ENCODE results near the gene DBH. TPM values are rescaled to one million over a fixed set of nuclear protein-coding genes. Genes with fewer than 3 reads are reported as not detected.

Gene DBH
- under 1 TPM in 1 of 4 donors, not detected in 3; 0.19 TPM for total RNA-seq

DNA sequence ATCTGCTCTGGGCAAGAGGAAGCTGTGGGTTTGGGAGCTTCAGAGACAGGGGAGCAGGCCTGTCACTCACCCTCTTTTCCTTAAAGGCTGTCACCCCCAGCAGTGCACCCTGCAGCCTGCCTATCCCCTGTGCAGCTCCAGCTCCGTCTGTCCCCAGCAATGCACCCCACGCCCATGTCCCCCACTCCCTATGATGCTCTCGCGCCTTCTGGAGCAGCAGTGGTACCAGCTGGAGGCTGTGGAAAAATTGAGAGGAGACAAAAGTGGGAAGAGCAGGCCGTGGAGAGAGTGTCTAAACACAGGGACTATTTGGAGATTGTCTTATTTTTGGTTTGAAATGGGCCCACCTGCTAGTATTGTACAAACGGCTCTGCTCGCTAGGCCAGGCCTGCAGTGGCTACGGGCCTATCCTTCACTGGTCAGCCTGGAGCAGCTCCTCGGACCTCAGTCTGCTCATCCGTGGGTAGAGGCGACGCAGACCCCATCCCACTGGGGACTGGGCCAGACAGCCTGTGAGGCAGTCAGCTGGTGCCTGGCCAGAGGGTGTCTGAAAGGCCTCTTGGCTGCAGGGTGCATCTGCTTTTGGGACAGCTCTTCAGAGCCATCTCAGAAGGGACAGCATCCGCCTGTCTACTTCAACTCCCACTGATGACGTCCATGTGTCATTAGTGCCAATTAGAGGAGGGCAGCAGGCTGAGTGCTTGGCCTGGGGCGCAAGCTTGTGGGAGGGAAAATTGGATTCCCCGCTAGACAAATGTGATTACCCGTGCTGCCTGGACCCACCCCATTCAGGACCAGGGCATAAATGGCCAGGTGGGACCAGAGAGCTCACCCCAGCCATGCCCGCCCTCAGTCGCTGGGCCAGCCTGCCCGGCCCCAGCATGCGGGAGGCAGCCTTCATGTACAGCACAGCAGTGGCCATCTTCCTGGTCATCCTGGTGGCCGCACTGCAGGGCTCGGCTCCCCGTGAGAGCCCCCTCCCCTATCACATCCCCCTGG lies at the start of gene DBH:
Gene DBH (plus strand): TSS at position 831 of the 999 bp plus-strand sequence. CDS start 9 bp downstream, at position 840.
- ATAC-seq (ENCODE audit: low FRiP score) (no peak), DNase-seq (ENCODE audit: low spot score) (no peak)
- no peak for TF ChIP-seq CTCF (IDR thresholded peaks at IDR 0.05)

DNA sequence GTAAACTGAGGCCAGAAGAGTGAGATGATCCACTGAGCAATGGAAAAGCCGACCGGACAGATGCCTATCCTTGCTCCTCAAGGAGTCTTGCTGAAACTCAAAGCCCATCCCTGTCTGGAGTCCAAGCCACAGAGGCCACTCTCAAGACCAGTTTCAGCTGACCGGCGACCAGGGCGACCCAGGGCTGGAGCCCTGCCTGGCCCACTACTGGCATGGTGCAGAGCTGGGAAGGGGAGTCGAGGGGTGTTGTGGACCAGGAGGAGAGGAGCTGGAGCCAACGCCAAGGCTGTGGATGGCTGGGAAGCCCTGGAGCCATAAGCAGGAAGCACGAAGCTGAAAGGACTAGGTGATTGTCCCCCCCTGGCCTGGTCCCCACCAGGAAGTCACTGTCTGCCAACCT lies 49.1 kb upstream of the DBH start:
- no peak for ATAC-seq (ENCODE audit: low FRiP score)
- DNase-seq (ENCODE audit: low spot score): no peak
- TF ChIP-seq CTCF (IDR thresholded peaks at IDR 0.05): no peak

DNA sequence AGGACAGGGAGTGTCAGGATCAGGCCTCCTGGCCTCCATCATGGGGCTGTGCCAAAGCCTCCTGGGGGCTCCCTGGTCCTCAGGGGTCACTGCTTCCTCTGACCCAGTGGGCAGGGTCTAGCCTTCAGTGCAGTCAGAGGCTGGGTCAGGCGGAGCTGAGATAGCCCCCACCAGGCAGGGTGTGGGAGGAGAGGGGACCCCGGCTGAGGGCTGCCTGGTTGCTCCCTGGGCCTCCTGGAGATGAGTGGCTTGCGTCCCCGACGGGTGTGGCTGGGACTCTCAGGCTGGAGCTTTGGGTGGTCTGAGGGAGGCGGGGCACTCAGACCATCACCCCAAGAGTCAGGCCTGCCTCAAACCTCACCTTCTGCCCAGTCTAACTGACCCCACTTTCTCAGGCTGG lies 48.7 kb upstream of the DBH start:
- ATAC-seq (ENCODE audit: low FRiP score): no peak
- no peak for TF ChIP-seq CTCF (IDR thresholded peaks at IDR 0.05)
- DNase-seq (ENCODE audit: low spot score): no peak

DNA sequence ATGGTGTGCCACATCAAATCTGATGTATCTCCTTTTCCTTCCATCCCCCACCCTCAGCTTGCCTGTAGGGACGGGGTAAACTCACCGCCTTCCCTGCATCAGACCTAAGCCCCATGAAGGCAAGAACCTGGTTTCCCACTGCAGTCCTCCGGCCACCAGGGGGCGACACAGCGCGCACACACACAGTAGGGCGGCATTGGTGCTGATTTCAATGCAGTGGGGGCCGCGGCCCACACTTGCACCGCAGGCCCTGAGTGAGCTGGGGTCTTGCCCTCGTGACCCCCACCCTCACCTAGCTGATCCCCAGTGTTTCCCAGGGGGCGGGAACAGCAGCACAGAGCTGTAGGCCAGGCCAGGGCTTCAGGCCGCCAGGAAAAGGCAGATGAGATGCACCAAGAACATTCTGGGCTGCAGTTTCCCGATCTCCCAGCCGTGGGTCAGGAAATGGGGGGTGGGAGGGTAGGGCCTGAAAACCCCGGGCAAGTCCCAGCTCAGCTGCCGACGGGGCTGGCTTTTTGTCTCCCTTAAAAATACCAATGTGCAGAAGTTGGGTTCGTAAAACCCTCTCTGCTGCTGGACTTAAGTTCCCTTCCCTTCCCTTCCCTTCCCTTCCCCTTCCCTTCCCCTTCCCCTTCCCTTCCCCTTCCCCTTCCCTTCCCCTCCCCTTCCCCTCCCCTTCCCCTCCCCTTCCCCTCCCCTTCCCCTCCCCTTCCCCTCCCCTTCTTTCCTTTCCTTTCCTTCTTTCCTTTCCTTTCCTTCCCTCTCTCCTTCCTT lies 46.5 kb upstream of the DBH start:
- TF ChIP-seq CTCF (IDR thresholded peaks at IDR 0.05): no peak
- DNase-seq (ENCODE audit: low spot score): no peak
- ATAC-seq (ENCODE audit: low FRiP score): no peak

- TF ChIP-seq CTCF (IDR thresholded peaks at IDR 0.05): no peak
- no peak for DNase-seq (ENCODE audit: low spot score)
- ATAC-seq (ENCODE audit: low FRiP score): no peak
These were observed 45.8 kb upstream of the DBH start for GRCh38 chr9:133590231-133590855.

DNA sequence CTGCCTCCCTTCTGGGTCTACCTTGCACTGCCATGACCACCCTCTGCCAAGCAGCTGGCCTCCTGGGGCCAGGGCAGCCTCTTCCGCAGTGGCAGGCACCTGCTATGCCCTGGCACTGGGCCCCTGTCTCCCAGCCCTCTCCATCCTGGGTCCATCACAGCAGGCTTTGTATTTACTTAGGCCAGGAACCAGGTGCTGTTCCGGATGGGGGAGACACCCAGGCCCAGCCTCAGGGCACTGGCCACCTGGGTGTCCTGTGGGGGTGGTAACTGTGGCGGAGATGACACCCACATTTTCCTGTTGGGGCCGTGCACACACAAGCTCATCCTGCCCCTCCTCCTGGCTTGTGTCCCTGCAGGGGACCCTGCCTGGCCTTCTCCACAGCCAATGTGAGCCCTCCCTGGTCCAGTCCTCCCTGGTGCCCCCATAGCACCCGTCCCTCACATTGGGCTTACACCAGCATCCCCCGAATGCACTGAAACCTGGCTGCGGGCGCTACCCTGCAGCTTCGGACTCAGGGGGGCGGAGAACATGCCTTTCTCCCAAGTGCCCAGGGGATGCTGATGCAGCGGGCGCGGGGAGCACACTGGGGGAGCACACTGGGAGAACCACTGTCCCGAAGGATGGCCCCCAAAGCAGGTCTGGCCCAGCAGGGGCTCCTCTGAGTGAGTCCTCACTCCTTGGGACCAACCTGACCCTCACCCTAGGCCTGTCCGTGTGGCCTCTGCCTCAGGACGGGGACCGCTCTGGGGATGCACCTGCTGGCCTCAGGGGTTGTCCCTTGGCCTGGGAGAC lies 44.9 kb upstream of the DBH start:
- no peak for TF ChIP-seq CTCF (IDR thresholded peaks at IDR 0.05)
- ATAC-seq (ENCODE audit: low FRiP score): no peak

More for the DNA sequence above, 44.9 kb upstream of the DBH start:
- no peak for DNase-seq (ENCODE audit: low spot score)

All from omental fat pad (tissue), 4 donors.